HAP-1 (cell line): ENCODE results near the gene SERPINH1.
A peak's percentile ranks its signal among the peaks of the same experiment; 100 is the strongest.

ENCODE experiments used
- DNase-seq, 2 experiments: peaks; one replicate each; pipeline ENCODE4 v3.0.0-alpha.2; 2016 to 2020; ENCODE audit warnings: low spot score in 2 of 2
- H3K27me3 ChIP-seq: fragments of 250-450 bp; sonication (Bioruptor Pico); 2 replicates; pipeline ENCODE4 v1.5.1; 2020; ENCODE audit warnings: low read depth, mild to moderate bottlenecking, moderate library complexity
- H3K36me3 ChIP-seq: fragments of 250-450 bp; sonication (Bioruptor Pico); replicated peaks from 2 replicates; pipeline ENCODE4 v1.5.1; 2020; ENCODE audit warnings: mild to moderate bottlenecking
- H3K4me1 ChIP-seq: fragments of 250-450 bp; sonication (Bioruptor Pico); 2 replicates; pipeline ENCODE4 v1.5.1; 2020; ENCODE audit warnings: mild to moderate bottlenecking
- H3K4me3 ChIP-seq: fragments of 250-450 bp; sonication (Bioruptor Pico); 2 replicates; pipeline ENCODE4 v1.5.1; 2020; ENCODE audit warnings: mild to moderate bottlenecking, moderate library complexity
- H3K9me3 ChIP-seq: fragments of 250-450 bp; sonication (Bioruptor Pico); 2 replicates; pipeline ENCODE4 v1.5.1; 2020; ENCODE audit warnings: mild to moderate bottlenecking, moderate library complexity
- in situ Hi-C: fragments of 300-500 bp; cut with MboI; formaldehyde crosslinking; loops from 3 replicates; pipeline ENCODE4 v1.14.3; 2020; ENCODE audit warnings: low sequenced_read_pairs, inconsistent platforms, mixed read lengths

SERPINH1 gene

DNA sequence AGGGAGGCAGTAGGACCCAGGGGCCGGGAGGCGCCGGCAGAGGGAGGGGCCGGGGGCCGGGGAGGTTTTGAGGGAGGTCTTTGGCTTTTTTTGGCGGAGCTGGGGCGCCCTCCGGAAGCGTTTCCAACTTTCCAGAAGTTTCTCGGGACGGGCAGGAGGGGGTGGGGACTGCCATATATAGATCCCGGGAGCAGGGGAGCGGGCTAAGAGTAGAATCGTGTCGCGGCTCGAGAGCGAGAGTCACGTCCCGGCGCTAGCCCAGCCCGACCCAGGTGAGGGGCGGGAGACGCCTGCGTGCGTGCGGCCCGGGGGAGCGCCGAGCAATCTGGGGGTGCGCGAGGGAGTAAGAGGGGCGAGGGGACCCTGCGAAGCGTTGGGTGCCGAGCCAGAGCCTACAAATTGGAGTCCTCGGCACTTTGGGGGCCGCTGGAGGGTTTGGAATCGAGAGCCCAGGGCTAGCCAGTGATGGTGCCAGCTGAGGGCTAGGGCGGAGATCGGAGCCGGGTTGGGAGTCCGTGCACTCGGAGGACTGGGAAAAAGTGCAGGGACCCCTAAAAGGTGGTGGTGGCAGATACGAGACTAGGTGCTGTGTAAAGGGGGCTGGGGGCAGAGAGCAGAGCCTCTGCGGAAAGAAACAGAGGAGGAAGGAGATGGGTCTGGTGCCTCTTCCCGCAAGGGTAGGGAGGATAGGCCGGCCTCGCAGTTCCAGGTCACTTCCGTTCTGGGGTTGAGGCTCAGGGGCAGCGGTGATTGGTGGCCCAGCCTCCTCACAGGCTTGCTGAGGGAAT is at the start of gene SERPINH1:
SERPINH1 (plus strand) TSS at position 206 of the 788 bp plus-strand sequence. CDS start 4,097 bp downstream, outside the sequence.
- in situ Hi-C loops: no loop called here
- peak; percentile 85 to 91 for DNase-seq
- peaks cover 13% of the 10 kb centered on the region for H3K4me1 ChIP-seq
- peak within 1 kb of the TSS; percentile 74 for H3K4me3 ChIP-seq
- peaks cover 22% of the 10 kb centered on the region for H3K36me3 ChIP-seq
- H3K27me3 ChIP-seq: no peaks in the 10 kb centered on the region
- no peaks in the 10 kb centered on the region for H3K9me3 ChIP-seq

DNA sequence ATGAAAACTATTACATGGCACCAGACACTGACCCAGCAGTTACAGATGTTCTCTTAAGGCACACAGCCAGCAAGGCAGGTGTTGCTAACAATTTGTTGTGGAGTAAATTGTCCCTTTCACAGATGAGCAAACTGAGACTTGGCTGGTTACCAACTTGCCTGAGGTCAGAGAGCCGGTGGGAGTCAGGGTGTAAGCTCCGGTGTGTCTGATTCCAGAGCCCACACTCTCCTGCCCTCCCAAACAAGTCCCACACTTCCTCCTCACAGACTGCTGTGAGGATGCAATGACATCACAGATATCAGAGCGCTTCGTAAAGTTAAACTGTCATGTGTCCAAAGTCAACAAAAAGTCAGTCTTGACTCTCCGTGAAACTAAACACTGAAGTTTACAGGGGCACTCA is 48.8 kb upstream of the SERPINH1 start:
- no peaks in the 10 kb centered on the region for H3K27me3 ChIP-seq
- H3K4me3 ChIP-seq: no peak overlapping the region
- H3K9me3 ChIP-seq: no peaks in the 10 kb centered on the region
- no peak for DNase-seq
- no peaks in the 10 kb centered on the region for H3K36me3 ChIP-seq
- H3K4me1 ChIP-seq: no peaks in the 10 kb centered on the region
- in situ Hi-C loops: no loop called here

DNA sequence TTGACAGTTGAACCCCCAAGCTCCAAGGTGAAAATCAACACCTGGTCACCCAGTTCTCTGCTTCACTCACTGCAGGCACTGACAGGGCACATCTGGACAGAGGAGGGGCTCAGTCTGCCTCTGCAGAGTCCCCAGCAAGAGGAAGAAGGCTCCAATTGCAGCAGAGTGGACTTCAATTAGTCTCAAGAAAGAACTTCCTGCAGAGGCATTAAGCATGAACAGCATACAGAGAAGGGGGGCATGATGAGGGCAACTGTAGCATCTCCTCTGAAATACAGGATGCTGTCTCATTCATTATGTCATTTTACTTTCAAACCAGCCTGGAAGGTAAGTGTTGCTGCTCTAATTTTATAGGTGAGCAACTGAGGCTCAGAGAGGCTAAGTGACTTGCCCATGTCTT is 47.5 kb upstream of the SERPINH1 start:
- Histone ChIP-seq H3K4me3 (no peak overlapping the region), H3K36me3 (no peaks in the 10 kb centered on the region), H3K4me1 (no peaks in the 10 kb centered on the region), H3K27me3 (no peaks in the 10 kb centered on the region), H3K9me3 (no peaks in the 10 kb centered on the region)
- in situ Hi-C loops: no loop called here
- DNase-seq: no peak

DNA sequence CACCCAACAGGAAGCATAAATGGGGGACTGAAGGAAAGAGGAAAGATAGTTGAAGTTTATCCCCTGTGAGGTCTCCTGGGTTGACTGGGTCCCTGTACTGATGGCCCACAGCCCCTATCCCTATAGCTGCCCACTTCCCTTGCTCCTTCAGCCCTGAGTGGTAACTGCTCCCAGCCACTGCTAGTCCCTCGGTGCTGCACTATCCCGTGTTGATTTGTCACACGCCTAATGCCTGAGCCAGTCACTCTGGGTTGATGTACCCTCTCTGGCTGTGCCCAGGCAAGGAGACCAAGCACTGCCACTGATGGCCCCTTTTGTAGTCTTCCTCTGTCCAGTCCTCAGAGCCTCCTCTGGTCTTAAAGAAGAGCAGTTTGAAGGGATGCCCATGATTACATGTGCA is 45.9 kb upstream of the SERPINH1 start:
- Histone ChIP-seq H3K9me3 (no peaks in the 10 kb centered on the region), H3K4me1 (no peaks in the 10 kb centered on the region), H3K4me3 (no peak overlapping the region), H3K27me3 (no peaks in the 10 kb centered on the region), H3K36me3 (no peaks in the 10 kb centered on the region)
- DNase-seq: no peak
- in situ Hi-C loops: no loop called here

DNA sequence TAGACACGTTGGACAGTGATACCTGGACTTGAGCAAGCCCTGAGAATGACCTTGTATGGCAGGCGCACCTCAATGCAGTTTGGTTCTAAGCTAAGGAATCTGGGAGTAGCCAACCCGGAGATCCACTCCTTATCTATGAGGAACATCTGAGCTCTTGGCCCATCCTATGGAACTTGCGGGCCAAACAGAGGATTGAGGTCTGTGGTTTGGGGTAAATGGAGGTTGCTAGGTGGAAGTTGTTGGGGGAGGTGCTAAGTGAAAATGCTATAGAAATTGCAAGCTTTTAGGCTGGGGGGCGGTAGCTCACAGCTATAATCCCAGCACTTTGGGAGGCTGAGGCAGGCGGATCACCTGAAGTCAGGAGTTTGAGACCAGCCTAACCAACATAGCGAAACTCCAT is 45.2 kb upstream of the SERPINH1 start:
- H3K36me3 ChIP-seq: no peaks in the 10 kb centered on the region
- DNase-seq: no peak
- H3K27me3 ChIP-seq: no peaks in the 10 kb centered on the region
- in situ Hi-C loops: no loop called here
- no peaks in the 10 kb centered on the region for H3K4me1 ChIP-seq
- H3K4me3 ChIP-seq: no peak overlapping the region
- H3K9me3 ChIP-seq: no peaks in the 10 kb centered on the region

DNA sequence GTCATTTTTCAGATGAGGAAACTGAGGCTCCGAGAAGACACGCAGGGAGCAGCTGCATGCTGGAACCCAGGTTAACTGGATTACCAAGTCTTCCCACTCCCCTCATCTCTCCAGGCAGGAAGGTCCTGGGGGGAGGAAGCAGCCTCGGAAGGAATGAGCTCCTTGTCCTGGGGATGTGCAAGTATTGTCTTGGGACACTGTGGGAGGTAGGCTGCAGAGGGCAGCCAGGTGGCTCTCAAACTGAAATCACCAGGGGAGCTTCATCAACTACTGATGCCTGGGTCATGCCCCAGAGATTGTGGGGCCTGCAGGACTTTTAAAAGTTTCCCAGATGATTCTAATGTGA is 43.9 kb upstream of the SERPINH1 start:
- H3K9me3 ChIP-seq: no peaks in the 10 kb centered on the region
- no peak overlapping the region for H3K4me3 ChIP-seq
- H3K4me1 ChIP-seq: no peaks in the 10 kb centered on the region
- no peaks in the 10 kb centered on the region for H3K36me3 ChIP-seq
- no peaks in the 10 kb centered on the region for H3K27me3 ChIP-seq
- in situ Hi-C loops: no loop called here
- DNase-seq: no peak

DNA sequence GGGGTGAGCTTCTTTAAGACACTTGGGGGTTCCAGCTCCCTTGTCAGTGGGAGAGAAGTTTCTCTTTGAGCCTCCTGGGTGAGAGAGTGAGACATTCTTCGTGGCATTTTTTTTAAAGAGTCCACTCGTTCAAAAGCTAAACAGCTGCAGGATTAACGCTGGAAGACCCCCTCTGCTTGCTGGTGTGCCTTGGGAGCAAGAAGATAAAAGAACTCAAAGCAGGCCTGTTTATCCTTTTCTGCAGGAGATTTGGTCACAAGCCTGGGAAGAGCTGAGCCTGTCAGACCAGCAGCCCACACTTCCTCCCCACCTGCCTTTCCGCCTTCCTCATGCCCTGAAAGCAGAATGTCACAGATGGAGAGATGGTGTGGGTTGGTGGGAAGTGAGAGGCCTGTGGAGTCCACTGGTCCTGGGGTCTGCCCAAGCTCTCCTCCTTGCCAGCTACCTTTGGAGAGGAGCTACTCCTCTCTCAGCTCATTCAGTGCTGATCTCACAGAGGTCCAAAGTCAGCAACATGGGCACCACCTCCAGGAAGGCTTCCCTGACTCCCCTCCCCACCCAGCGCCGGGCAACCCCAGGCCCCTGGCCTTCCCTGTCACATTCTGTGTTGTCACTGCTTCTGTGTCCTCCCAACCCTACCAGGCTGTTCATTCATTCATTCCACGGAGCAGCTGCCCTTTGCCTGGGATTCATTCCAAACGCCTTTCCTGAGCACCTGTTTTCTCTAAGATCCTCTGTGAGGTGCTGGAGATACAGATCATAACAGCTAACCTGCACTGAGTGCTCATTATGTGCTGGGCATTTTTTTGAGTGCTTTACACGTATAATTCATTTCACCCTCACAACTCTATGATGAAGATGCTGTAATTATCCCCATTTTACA is 43.0 kb upstream of the SERPINH1 start:
- in situ Hi-C loops: no loop called here
- no peak for DNase-seq
- no peaks in the 10 kb centered on the region for H3K36me3 ChIP-seq
- H3K4me1 ChIP-seq: no peaks in the 10 kb centered on the region
- no peaks in the 10 kb centered on the region for H3K9me3 ChIP-seq
- H3K27me3 ChIP-seq: no peaks in the 10 kb centered on the region
- no peak overlapping the region for H3K4me3 ChIP-seq

DNA sequence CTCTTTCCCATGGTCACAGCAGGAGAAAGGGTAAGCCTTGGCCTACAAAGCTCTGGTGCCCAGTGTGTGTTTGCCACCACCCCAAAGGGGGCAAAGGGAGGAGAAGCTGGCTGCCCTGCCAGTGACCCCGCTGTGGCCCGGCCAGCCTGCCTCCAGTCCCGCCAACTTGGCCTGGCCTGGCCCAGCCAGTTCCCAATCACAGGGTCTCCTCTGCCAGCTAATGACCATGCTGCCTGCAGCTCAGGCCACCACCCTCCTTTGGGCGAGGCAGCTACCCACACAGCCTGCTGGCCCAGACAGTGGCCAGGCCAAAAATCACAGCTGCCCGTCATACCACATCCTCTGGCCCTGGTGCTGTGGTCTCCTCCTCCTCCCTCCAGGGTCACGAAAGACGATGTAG is 41.4 kb upstream of the SERPINH1 start:
- no peak for DNase-seq
- in situ Hi-C loops: no loop called here

DNA sequence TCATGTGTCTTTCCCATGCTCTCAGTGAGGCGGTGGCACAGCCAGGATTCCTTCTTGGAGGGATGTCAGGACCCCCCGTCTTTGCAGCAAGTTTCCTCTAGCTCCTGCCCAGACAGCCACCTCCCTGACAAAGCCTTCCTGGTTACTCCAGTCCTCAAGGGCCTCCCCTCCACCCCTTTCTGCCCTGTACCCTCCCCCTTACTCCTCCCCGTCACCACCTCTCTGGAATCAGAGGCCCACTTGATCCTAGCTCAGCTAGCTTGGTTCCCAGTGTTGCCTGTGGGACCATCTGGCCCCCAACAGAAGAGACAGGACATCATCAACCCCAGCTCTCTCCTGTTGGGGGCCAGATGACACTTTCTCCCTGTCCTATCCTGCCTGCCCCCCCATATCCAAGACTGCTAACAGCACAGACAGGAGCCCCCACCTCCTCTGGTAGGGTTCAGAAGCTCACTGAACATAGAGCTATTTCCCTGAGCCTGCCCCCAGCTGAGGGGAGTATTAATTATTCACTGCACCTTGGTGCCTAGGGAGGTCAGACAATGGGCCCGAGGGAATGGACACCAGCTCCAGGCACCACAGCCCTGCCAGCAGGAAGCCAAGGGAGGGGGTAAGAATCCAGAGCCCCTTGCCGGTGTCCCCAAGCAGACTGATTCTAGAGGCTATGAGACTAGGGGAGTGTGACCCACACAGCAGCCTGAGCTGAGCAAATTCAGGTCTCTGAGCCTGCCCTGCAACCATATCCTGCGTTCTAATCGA is 39.6 kb upstream of the SERPINH1 start:
- no peaks in the 10 kb centered on the region for H3K9me3 ChIP-seq
- H3K4me1 ChIP-seq: peaks cover 7% of the 10 kb centered on the region; the same call in 1 of the 2 replicates
- no peak overlapping the region for H3K4me3 ChIP-seq
- DNase-seq: no peak
- in situ Hi-C loops: no loop called here
- H3K27me3 ChIP-seq: no peaks in the 10 kb centered on the region
- no peaks in the 10 kb centered on the region for H3K36me3 ChIP-seq

More for the DNA sequence above, 41.4 kb upstream of the SERPINH1 start:
- Histone ChIP-seq H3K27me3 (no peaks in the 10 kb centered on the region), H3K4me1 (peaks cover 7% of the 10 kb centered on the region; the same call in 1 of the 2 replicates), H3K9me3 (no peaks in the 10 kb centered on the region), H3K36me3 (no peaks in the 10 kb centered on the region), H3K4me3 (no peak overlapping the region)

DNA sequence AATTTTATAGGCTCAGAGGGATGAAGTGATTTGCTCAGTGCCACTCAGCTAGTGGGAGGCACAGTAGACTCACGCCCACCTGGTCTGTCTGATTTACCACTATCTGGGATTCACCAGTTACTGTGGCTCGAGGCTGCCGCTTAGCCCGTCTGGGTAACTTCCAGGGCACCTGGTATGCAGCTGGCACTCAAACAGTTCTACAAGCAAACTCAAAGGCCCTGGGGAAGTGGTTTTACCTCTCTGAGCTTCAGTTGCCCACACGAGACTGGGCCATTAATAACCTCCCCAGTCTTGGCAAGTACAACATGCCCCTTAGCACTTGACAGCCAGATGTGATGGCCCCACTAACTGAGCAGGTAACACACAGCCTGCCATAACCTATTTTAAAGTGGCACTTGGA is 38.9 kb upstream of the SERPINH1 start:
- Histone ChIP-seq H3K9me3 (no peaks in the 10 kb centered on the region), H3K4me3 (no peak overlapping the region), H3K4me1 (peaks cover 7% of the 10 kb centered on the region; the same call in 1 of the 2 replicates), H3K27me3 (no peaks in the 10 kb centered on the region), H3K36me3 (no peaks in the 10 kb centered on the region)
- in situ Hi-C loops: no loop called here
- DNase-seq: no peak

DNA sequence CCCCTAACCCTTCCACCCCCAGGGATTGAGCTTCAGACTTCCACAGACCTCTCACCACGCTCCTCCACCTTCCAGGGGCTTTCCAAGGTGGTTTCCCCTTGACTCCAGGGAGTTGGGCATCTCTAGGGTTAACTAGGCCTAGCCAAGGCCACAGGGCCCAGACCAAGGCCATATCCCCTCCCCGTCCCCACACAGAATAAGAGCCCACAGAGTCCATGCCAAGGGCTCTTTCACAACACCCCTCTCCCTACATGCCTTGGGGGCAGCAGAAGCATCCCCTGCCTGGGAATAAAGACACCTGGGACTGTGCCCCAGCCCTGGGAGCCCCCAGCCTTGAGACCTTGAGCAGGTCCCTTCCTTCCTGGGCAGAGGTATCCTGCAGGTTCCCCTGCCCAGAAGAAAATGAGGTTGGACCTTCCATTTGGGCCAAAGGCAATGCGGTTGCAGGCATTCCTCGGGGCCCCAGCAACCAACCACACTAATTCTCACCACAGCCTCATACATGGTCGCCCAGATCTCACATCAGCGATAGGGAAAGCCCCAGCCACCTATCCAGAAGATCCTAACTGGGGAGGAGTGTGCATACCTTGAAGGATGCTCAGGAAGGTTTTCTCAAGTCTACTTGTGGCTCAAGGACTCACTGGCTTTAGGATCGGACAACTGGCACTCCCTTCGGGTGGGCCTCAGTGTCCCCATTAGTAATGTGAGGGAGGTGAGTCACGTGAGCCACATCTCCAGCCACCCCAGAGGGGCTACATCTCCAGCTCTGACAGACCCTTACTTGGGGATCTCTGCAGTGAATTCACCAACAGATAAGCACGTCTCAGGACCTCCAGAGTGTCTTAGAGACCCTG is 38.0 kb upstream of the SERPINH1 start:
- Histone ChIP-seq H3K27me3 (no peaks in the 10 kb centered on the region), H3K9me3 (no peaks in the 10 kb centered on the region), H3K36me3 (no peaks in the 10 kb centered on the region), H3K4me1 (peaks cover 7% of the 10 kb centered on the region; the same call in 1 of the 2 replicates), H3K4me3 (peak overlapping the region; percentile 67)
- no peak for DNase-seq
- in situ Hi-C loops: no loop called here

DNA sequence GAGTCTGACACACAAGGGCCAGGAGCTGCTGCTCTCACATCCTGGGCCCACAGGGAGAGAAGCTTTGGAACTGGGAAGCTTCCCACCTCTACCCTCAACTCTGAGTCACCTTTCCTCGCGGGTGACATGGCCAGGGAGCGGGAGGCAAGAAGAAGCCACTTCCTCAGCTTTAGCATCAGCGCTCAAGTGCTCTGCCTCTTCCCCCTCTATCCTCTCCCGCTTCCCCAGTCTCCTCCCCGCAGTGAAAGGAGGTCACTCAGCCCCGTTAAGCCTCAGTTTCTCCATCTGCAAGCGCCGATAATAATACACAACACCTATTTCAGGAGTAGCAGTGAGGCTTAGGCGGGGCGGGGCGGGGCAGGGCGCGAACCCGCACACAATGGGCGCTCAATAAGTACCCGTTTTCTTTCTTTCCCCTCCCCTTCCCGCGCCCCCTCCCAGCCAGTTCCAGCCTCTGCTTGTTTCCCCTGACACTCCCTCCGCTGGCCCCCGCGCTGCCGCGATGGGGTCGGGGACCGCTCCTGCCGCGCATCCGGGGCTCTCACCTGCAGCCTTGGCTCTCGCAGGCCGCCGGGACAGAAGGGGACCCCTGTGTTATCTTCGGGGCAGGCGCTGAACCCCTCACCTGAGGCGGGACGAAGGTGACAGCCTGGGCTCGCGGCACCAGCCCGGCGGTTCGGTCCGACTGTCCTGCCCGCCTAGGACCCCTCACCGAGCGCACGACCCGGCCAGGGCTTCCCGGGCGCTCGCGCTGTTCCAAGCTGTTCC is 37.2 kb upstream of the SERPINH1 start:
- DNase-seq: peak; percentile 46 to 79
- H3K36me3 ChIP-seq: no peaks in the 10 kb centered on the region
- H3K9me3 ChIP-seq: no peaks in the 10 kb centered on the region
- peaks cover 7% of the 10 kb centered on the region; the same call in 1 of the 2 replicates for H3K4me1 ChIP-seq
- H3K27me3 ChIP-seq: no peaks in the 10 kb centered on the region
- in situ Hi-C loops: no loop called here
- H3K4me3 ChIP-seq: peak overlapping the region; percentile 67
